Endodermal cell (in vitro differentiated cells): ENCODE results near the gene CWC22. TPM values are rescaled to one million over a fixed set of nuclear protein-coding genes. Genes with fewer than 3 reads are reported as not detected.

Experiments used
- DNase-seq: peaks from one replicate; pipeline ENCODE4 v3.0.0-alpha.2; 2017
- H3K27ac ChIP-seq: 2 replicates; pipeline ENCODE4 v1.5.1; 2013; ENCODE audit warnings: mild to moderate bottlenecking, low read depth, low read length, moderate library complexity
- H3K27me3 ChIP-seq: 2 replicates; pipeline ENCODE4 v1.6.1; 2013; ENCODE audit warnings: mild to moderate bottlenecking, low read length, moderate library complexity; ENCODE audit not compliant: insufficient read depth, control insufficient read depth, poor library complexity, severe bottlenecking
- H3K36me3 ChIP-seq: 2 replicates; pipeline ENCODE4 v1.7.0; 2013; ENCODE audit warnings: mild to moderate bottlenecking, low read length, moderate library complexity; ENCODE audit not compliant: control insufficient read depth, insufficient read depth
- H3K4me1 ChIP-seq: one replicate; pipeline ENCODE4 v1.7.0; 2013; ENCODE audit warnings: low read length; ENCODE audit not compliant: control insufficient read depth, insufficient read depth
- H3K4me3 ChIP-seq: 2 replicates; pipeline ENCODE4 v1.5.1; 2013; ENCODE audit warnings: mild to moderate bottlenecking, low read length, moderate library complexity
- H3K9ac ChIP-seq: 2 replicates; pipeline ENCODE4 v1.6.1; 2013; ENCODE audit warnings: mild to moderate bottlenecking, low read length, moderate library complexity; ENCODE audit not compliant: poor library complexity, severe bottlenecking; ENCODE audit errors: extremely low read depth
- H3K9me3 ChIP-seq: 2 replicates; pipeline ENCODE4 v1.6.1; 2013; ENCODE audit warnings: mild to moderate bottlenecking, low read length, moderate library complexity; ENCODE audit not compliant: control insufficient read depth
- H3K27ac Mint-ChIP-seq: 2 replicates; pipeline ENCODE4 v1.8.0; 2020; ENCODE audit warnings: mixed read lengths
- H3K27me3 Mint-ChIP-seq: 2 replicates; pipeline ENCODE4 v1.8.0; 2021; ENCODE audit warnings: mild to moderate bottlenecking, mixed read lengths; ENCODE audit not compliant: insufficient read depth
- H3K36me3 Mint-ChIP-seq: 2 replicates; pipeline ENCODE4 v1.8.0; 2020; ENCODE audit warnings: low read depth, mixed read lengths
- H3K4me1 Mint-ChIP-seq: 2 replicates; pipeline ENCODE4 v1.8.0; 2020; ENCODE audit warnings: mixed read lengths
- H3K4me3 Mint-ChIP-seq: 2 replicates; pipeline ENCODE4 v1.8.0; 2020; ENCODE audit warnings: mild to moderate bottlenecking, moderate library complexity, mixed read lengths
- H3K9me3 Mint-ChIP-seq: 2 replicates; pipeline ENCODE4 v1.8.0; 2020; ENCODE audit warnings: mild to moderate bottlenecking, mixed read lengths
- WGBS, 2 experiments: methylation state at CpG; one replicate each; pipeline versions ENCODE4 v1.1.5 to v1.1.7; 2013; ENCODE audit warnings: missing lambda C conversion rate in 2 of 2, mixed read lengths in 1 of 2; ENCODE audit not compliant: insufficient coverage in 1 of 2, insufficient read length in 1 of 2; 5-methylcytosine and 5-hydroxymethylcytosine counted together
- total RNA-seq, 2 donors: library from RNA; stranded (reverse); fragmentation: NEBNext Ultra II Directional in 1 of 2; extraction: Animal tissue kit (Norgen Biotek cat#: 25700) in 1 of 2; gene quantifications; 2 replicates in 1 of 2; 3 replicates in 1 of 2; pipeline ENCODE4 v1.2.1, GENCODE V29; 2021
- TF ChIP-seq, protein P1 (sequence below): fragments of 200-600 bp; sonication (generic); conservative IDR thresholded peaks from 2 replicates; pipeline ENCODE4 v1.5.0; 2021; ENCODE audit warnings: antibody characterized with exemption, mild to moderate bottlenecking

Gene CWC22
- total RNA-seq, 2 donors from 2014 or later, result 33.4 to 43.5 TPM

DNA sequence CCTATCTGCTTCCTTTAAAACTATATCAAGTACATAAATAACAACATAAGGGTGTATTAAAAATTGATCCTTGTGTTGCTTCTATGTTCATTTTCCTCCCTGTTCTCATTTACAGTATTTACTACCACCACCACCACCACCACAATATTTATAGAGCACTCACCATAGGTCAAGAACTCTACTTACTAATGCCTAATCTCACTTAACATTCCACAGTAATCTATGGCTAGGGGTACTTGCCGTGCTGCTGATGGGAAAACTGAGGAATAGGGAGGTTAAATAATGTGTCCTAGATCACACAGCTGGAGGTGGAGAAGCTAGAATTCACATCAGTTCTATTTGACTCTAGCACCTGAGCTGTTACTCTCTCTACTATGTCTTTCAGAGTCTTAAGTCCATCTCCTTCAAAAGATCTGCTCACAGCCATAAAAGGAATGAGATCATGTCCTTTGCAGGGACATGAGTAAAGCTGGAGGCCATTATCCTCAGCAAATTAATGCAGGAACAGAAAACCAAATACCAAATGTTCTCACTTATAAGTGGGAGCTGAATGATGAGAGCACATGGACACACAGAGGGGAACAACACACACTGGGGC is 91.6 kb downstream of the CWC22 start:
- no peak overlapping the region for H3K4me3 ChIP-seq
- Mint-ChIP-seq H3K4me3 (no peak overlapping the region), H3K27ac (no peak overlapping the region), H3K27me3 (no peaks in the 10 kb centered on the region), H3K4me1 (peaks cover 11% of the 10 kb centered on the region), H3K9me3 (no peaks in the 10 kb centered on the region), H3K36me3 (no peaks in the 10 kb centered on the region)
- no peak for DNase-seq
- H3K27ac ChIP-seq, result no peak overlapping the region
- H3K9ac ChIP-seq, result no peak overlapping the region
- H3K27me3 ChIP-seq, result no peaks in the 10 kb centered on the region
- TF ChIP-seq, protein P1, sequence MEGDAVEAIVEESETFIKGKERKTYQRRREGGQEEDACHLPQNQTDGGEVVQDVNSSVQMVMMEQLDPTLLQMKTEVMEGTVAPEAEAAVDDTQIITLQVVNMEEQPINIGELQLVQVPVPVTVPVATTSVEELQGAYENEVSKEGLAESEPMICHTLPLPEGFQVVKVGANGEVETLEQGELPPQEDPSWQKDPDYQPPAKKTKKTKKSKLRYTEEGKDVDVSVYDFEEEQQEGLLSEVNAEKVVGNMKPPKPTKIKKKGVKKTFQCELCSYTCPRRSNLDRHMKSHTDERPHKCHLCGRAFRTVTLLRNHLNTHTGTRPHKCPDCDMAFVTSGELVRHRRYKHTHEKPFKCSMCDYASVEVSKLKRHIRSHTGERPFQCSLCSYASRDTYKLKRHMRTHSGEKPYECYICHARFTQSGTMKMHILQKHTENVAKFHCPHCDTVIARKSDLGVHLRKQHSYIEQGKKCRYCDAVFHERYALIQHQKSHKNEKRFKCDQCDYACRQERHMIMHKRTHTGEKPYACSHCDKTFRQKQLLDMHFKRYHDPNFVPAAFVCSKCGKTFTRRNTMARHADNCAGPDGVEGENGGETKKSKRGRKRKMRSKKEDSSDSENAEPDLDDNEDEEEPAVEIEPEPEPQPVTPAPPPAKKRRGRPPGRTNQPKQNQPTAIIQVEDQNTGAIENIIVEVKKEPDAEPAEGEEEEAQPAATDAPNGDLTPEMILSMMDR, result no peak
- no peaks in the 10 kb centered on the region for H3K36me3 ChIP-seq
- H3K9me3 ChIP-seq, result no peaks in the 10 kb centered on the region
- 77% methylated on average over 1 of the region's 1 CpG; no CpG with 5 or more reads in 1 of the 2 experiments for WGBS, 2 experiments
- H3K4me1 ChIP-seq, result no peaks in the 10 kb centered on the region

DNA sequence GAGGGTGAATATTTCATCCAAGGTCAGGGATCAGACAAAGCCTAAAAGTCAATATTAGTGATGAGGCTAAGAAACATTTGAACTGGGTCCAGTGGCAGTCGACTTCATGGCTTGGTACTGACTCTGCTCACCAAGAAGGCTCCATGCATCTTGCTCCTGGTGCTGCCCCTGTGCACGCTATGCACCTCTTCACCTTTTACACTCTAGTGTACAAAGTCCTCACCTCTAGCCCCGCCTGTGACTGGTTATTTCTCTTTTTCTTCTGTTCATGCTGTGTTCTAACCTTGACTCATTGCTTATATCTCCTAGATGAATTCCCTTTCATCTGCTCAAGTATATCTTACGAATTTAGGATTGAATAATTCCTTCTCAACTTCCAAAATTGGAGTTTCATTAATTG is 93.3 kb downstream of the CWC22 start:
- peaks cover 22% of the 10 kb centered on the region for H3K4me1 Mint-ChIP-seq
- no peaks in the 10 kb centered on the region for H3K36me3 Mint-ChIP-seq
- H3K27ac Mint-ChIP-seq, result no peak overlapping the region

DNA sequence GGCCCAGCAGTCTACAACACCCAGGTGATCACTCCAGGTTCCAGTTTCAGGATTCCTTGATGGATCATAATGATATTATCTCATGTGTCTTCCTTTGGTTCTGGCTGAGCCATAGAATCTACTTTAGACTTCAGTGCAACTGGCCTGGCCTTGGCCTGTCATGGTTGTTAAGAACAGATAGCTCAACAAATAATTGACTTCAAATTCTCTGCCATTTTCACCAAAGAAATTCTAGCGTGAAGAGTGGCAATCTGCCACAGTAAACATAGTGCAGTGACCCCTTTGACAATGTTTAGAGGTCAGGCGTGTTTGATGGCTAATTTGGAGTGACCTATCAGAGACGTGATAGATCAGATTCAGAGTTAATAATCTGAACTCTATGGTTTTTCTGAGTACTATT is 95.5 kb downstream of the CWC22 start:
- H3K27me3 ChIP-seq, result no peaks in the 10 kb centered on the region
- Mint-ChIP-seq H3K36me3 (no peaks in the 10 kb centered on the region), H3K4me1 (peaks cover 22% of the 10 kb centered on the region), H3K27ac (no peak overlapping the region), H3K4me3 (no peak overlapping the region), H3K9me3 (no peaks in the 10 kb centered on the region), H3K27me3 (peaks cover 9% of the 10 kb centered on the region)
- WGBS, 2 experiments, result 77 to 94% methylated on average over 2 to 3 of the region's 3 CpGs
- H3K9ac ChIP-seq, result no peak overlapping the region
- DNase-seq, result no peak
- no peak overlapping the region for H3K4me3 ChIP-seq
- TF ChIP-seq, protein P1, result no peak
- H3K36me3 ChIP-seq, result no peaks in the 10 kb centered on the region
- no peak overlapping the region for H3K27ac ChIP-seq
- H3K4me1 ChIP-seq, result no peaks in the 10 kb centered on the region
- no peaks in the 10 kb centered on the region for H3K9me3 ChIP-seq

More for the DNA sequence above, 93.3 kb downstream of the CWC22 start:
- Histone ChIP-seq H3K4me3 (no peak overlapping the region), H3K4me1 (no peaks in the 10 kb centered on the region), H3K36me3 (no peaks in the 10 kb centered on the region), H3K27me3 (no peaks in the 10 kb centered on the region), H3K27ac (no peak overlapping the region), H3K9me3 (no peaks in the 10 kb centered on the region), H3K9ac (no peak overlapping the region)
- H3K4me3 Mint-ChIP-seq, result no peak overlapping the region
- TF ChIP-seq, protein P1, result no peak
- H3K27me3 Mint-ChIP-seq, result peaks cover 1% of the 10 kb centered on the region
- no peaks in the 10 kb centered on the region for H3K9me3 Mint-ChIP-seq
- no peak for DNase-seq
- 92 to 93% methylated on average over 3 to 4 of the region's 4 CpGs for WGBS, 2 experiments
